Activated T-helper 17 cell treated with anti-CD3 and anti-CD28 coated beads, Interleukin-2, amount 50 U/mL, for 72 hours (primary cell): ENCODE measurements around the gene CASP9. TPM values are rescaled to one million over a fixed set of nuclear protein-coding genes. Genes with fewer than 3 reads are reported as not detected.

ENCODE experiments used
- ATAC-seq: fragments of 150-1000 bp; cut with Tn5 transposase; replicated peaks from 2 replicates; pipeline ENCODE4 v1.10.0; 2021; ENCODE audit warnings: mild to moderate bottlenecking, moderate library complexity
- H3K27ac Mint-ChIP-seq: one replicate; pipeline ENCODE4 v1.8.0; 2022; ENCODE audit warnings: mixed read lengths
- H3K27me3 Mint-ChIP-seq: one replicate; pipeline ENCODE4 v1.8.0; 2022; ENCODE audit warnings: mixed read lengths
- H3K36me3 Mint-ChIP-seq: one replicate; pipeline ENCODE4 v1.8.0; 2022; ENCODE audit warnings: low read depth, mild to moderate bottlenecking, mixed read lengths
- H3K4me1 Mint-ChIP-seq: one replicate; pipeline ENCODE4 v1.8.0; 2022; ENCODE audit warnings: mixed read lengths
- H3K4me3 Mint-ChIP-seq: one replicate; pipeline ENCODE4 v1.8.0; 2022; ENCODE audit warnings: mild to moderate bottlenecking, mixed read lengths
- H3K9me3 Mint-ChIP-seq: one replicate; pipeline ENCODE4 v1.8.0; 2022; ENCODE audit warnings: mixed read lengths
- total RNA-seq, 2 donors: library from RNA; stranded (reverse); gene quantifications; one replicate each; pipeline ENCODE4 v1.2.3, GENCODE V29; 2022

Gene CASP9
- total RNA-seq, 2 donors from 2014 or later = 17.1 to 17.9 TPM

GRCh38 chr1:15443281-15443680, 80.7 kb downstream of the CASP9 start:
- H3K4me1 Mint-ChIP-seq = peaks cover 4% of the 10 kb centered on the region
- ATAC-seq = no peak
- no peak overlapping the region for H3K4me3 Mint-ChIP-seq
- H3K36me3 Mint-ChIP-seq = no peaks in the 10 kb centered on the region
- H3K9me3 Mint-ChIP-seq = no peaks in the 10 kb centered on the region
- no peak overlapping the region for H3K27ac Mint-ChIP-seq
- peaks cover 6% of the 10 kb centered on the region for H3K27me3 Mint-ChIP-seq

- no peaks in the 10 kb centered on the region for H3K9me3 Mint-ChIP-seq
- peaks cover 4% of the 10 kb centered on the region for H3K4me1 Mint-ChIP-seq
- H3K27ac Mint-ChIP-seq = no peak overlapping the region
- H3K4me3 Mint-ChIP-seq = no peak overlapping the region
- no peak for ATAC-seq
- peaks cover 6% of the 10 kb centered on the region for H3K27me3 Mint-ChIP-seq
- no peaks in the 10 kb centered on the region for H3K36me3 Mint-ChIP-seq
Observed at GRCh38 chr1:15442759-15443158, 81.3 kb downstream of the CASP9 start.

- Mint-ChIP-seq H3K36me3 (no peaks in the 10 kb centered on the region), H3K27ac (no peak overlapping the region), H3K9me3 (no peaks in the 10 kb centered on the region), H3K4me3 (no peak overlapping the region), H3K4me1 (peaks cover 4% of the 10 kb centered on the region), H3K27me3 (peaks cover 4% of the 10 kb centered on the region)
- ATAC-seq = no peak
Observed at GRCh38 chr1:15442119-15442518, 81.9 kb downstream of the CASP9 start.

Other genes with a start within 250 kb of the CASP9 start
- gene EFHD2, start 114.3 kb downstream of the CASP9 start, total RNA-seq = 10 to 100 TPM; 44.6 to 90.4 TPM
- not detected for gene CTRC, start 85.8 kb downstream of the CASP9 start, total RNA-seq
- not detected for gene CELA2A, start 67.5 kb downstream of the CASP9 start, total RNA-seq
- not detected for gene CELA2B, start 48.1 kb downstream of the CASP9 start, total RNA-seq
- 10 to 100 TPM in 1 of 2 donors, 1 to 10 TPM in 1; 8.6 to 10.0 TPM for gene DNAJC16, start 2.6 kb upstream of the CASP9 start, total RNA-seq
- gene AGMAT, start 60.8 kb upstream of the CASP9 start, total RNA-seq = 10 to 100 TPM in 1 of 2 donors, 1 to 10 TPM in 1; 9.7 to 16.6 TPM
- gene DDI2, start 93.2 kb upstream of the CASP9 start, total RNA-seq = 10 to 100 TPM; 28.3 to 39.3 TPM
- 10 to 100 TPM; 32.2 to 50.5 TPM for gene PLEKHM2, start 160.1 kb upstream of the CASP9 start, total RNA-seq
- gene SLC25A34, start 212.0 kb upstream of the CASP9 start, total RNA-seq = 1 to 10 TPM in 1 of 2 donors, under 1 TPM in 1; 0.90 to 1.6 TPM
- gene TMEM82, start 218.3 kb upstream of the CASP9 start, total RNA-seq = not detected
- gene FBLIM1, start 234.6 kb upstream of the CASP9 start, total RNA-seq = not detected